Prostate gland (tissue), 2 donors: ENCODE measurements around the gene TBC1D5. TPM values are rescaled to one million over a fixed set of nuclear protein-coding genes. Genes with fewer than 3 reads are reported as not detected.

Experiments
- DNase-seq: peaks from one replicate; pipeline ENCODE4 v3.0.0-alpha.2; 2019; ENCODE audit warnings: low spot score
- H3K27ac ChIP-seq, 2 donors: fragments of 200-600 bp; sonication (generic); 2 replicates each; pipeline ENCODE4 v1.5.1; 2017 to 2019
- H3K27me3 ChIP-seq: fragments of 200-600 bp; sonication (generic); replicated peaks from 2 replicates; pipeline ENCODE4 v1.5.1; 2019; ENCODE audit not compliant: insufficient read depth
- H3K36me3 ChIP-seq, 2 donors: fragments of 200-600 bp; sonication (generic); 1 replicate in 1 of 2; 2 replicates in 1 of 2; pipeline versions ENCODE4 v1.5.1 to v1.8.1; 2017 to 2019
- H3K4me1 ChIP-seq: fragments of 200-600 bp; sonication (generic); replicated peaks from 2 replicates; pipeline ENCODE4 v1.5.1; 2019
- H3K4me3 ChIP-seq, 2 donors: fragments of 200-600 bp; sonication (generic); 2 replicates each; pipeline ENCODE4 v1.5.1; 2017 to 2019
- H3K9me3 ChIP-seq: fragments of 200-600 bp; sonication (generic); 2 replicates; pipeline ENCODE4 v1.5.1; 2017
- CTCF ChIP-seq, 4 experiments: fragments of 200-600 bp in 2 of 4; fragments of 450-650 bp in 2 of 4; sonication (generic) in 2 of 4; IDR thresholded peaks; 1 replicate in 3 of 4; 2 replicates in 1 of 4; pipeline ENCODE4 v1.5.1; 2016 to 2019; ENCODE audit warnings: antibody characterized with exemption in 4 of 4, mild to moderate bottlenecking in 2 of 4, moderate library complexity in 2 of 4
- POLR2A ChIP-seq: fragments of 450-650 bp; IDR thresholded peaks from one replicate; pipeline ENCODE4 v1.6.1; 2016; ENCODE audit warnings: antibody characterized with exemption, mild to moderate bottlenecking
- POLR2AphosphoS5 ChIP-seq: sonication (generic); formaldehyde crosslinking; IDR thresholded peaks from one replicate; pipeline ENCODE4 v1.6.1; 2017; ENCODE audit warnings: antibody characterized with exemption
- WGBS: methylation state at CpG from one replicate; pipeline ENCODE4 v1.1.5; 2018; 5-methylcytosine and 5-hydroxymethylcytosine counted together
- intact Hi-C: fragments of 100-400 bp; cut with DNase I; formaldehyde crosslinking; loops from one replicate; pipeline ENCODE4 v1.14.2; 2022
- total RNA-seq, 2 donors: library from RNA; depleted of rRNA; stranded (reverse); fragments of >200 nt; gene quantifications; one replicate each; pipeline ENCODE4 v1.1.0, GENCODE V29; 2016

Gene TBC1D5
- total RNA-seq, 2 donors from 2014 or later, result 64.8 to 99.2 TPM

- H3K4me1 ChIP-seq, result no peaks in the 10 kb centered on the region
- DNase-seq, result no peak
- H3K9me3 ChIP-seq, result no peaks in the 10 kb centered on the region
- TF ChIP-seq CTCF (IDR thresholded peaks at IDR 0.05), result no peak
- TF ChIP-seq POLR2AphosphoS5, result no peak
- no peak for TF ChIP-seq POLR2A
- intact Hi-C loops, result no loop called here
- no peak overlapping the region for H3K27ac ChIP-seq
- 87% methylated on average over 1 of the region's 1 CpG for whole genome bisulfite sequencing
- no peaks in the 10 kb centered on the region for H3K27me3 ChIP-seq
- H3K36me3 ChIP-seq, result no peaks in the 10 kb centered on the region
- no peak overlapping the region for H3K4me3 ChIP-seq
Measured at GRCh38 chr3:17687566-17687965, 54.9 kb downstream of the TBC1D5 start.

GRCh38 chr3:17686613-17687012, 55.8 kb downstream of the TBC1D5 start:
- Histone ChIP-seq H3K9me3 (no peaks in the 10 kb centered on the region), H3K36me3 (no peaks in the 10 kb centered on the region), H3K27ac (no peak overlapping the region), H3K4me1 (no peaks in the 10 kb centered on the region), H3K4me3 (no peak overlapping the region), H3K27me3 (no peaks in the 10 kb centered on the region)
- TF ChIP-seq POLR2A (no peak), CTCF (IDR thresholded peaks at IDR 0.05) (no peak), POLR2AphosphoS5 (no peak)
- intact Hi-C loops, result no loop called here
- no peak for DNase-seq
- 97% methylated on average over 1 of the region's 1 CpG for WGBS

- intact Hi-C loops, result no loop called here
Measured at GRCh38 chr3:17683542-17684207, 58.8 kb downstream of the TBC1D5 start.

GRCh38 chr3:17680530-17680929, 61.9 kb downstream of the TBC1D5 start:
- intact Hi-C loops, result no loop called here

More at GRCh38 chr3:17683542-17684207, 58.8 kb downstream of the TBC1D5 start:
- no peak for DNase-seq
- no peaks in the 10 kb centered on the region for H3K4me1 ChIP-seq
- H3K27ac ChIP-seq, result no peak overlapping the region
- H3K9me3 ChIP-seq, result no peaks in the 10 kb centered on the region
- H3K36me3 ChIP-seq, result no peaks in the 10 kb centered on the region
- H3K27me3 ChIP-seq, result no peaks in the 10 kb centered on the region
- 95% methylated on average over 4 of the region's 4 CpGs for whole genome bisulfite sequencing
- no peak overlapping the region for H3K4me3 ChIP-seq
- no peak for TF ChIP-seq POLR2A
- TF ChIP-seq CTCF (IDR thresholded peaks at IDR 0.05), result no peak

More at GRCh38 chr3:17680530-17680929, 61.9 kb downstream of the TBC1D5 start:
- H3K27me3 ChIP-seq, result no peaks in the 10 kb centered on the region
- TF ChIP-seq POLR2A, result no peak
- TF ChIP-seq CTCF (IDR thresholded peaks at IDR 0.05), result no peak
- no peak for TF ChIP-seq POLR2AphosphoS5
- H3K4me1 ChIP-seq, result no peaks in the 10 kb centered on the region
- no peak overlapping the region for H3K4me3 ChIP-seq
- no peak for DNase-seq
- no peaks in the 10 kb centered on the region for H3K9me3 ChIP-seq
- no peaks in the 10 kb centered on the region for H3K36me3 ChIP-seq
- no peak overlapping the region for H3K27ac ChIP-seq
